ENCODE results near the gene TOLLIP. TPM values are rescaled to one million over a fixed set of nuclear protein-coding genes. Genes with fewer than 3 reads are reported as not detected.
A peak's percentile ranks its signal among the peaks of the same experiment; 100 is the strongest.

TOLLIP gene
- total and polyA plus RNA-seq, 2 of the 8 experiments (the other 6 are each of a cell fraction or from before 2014, with no cell fraction given): 23.7 to 34.7 TPM

GRCh38 chr11:1226986-1227550, 82.4 kb downstream of the TOLLIP start:
- H3K79me2 ChIP-seq (ENCODE audit: control insufficient read depth in 1 of 2, insufficient read depth in 2 of 2, low read length in 2 of 2): no peaks in the 10 kb centered on the region
- peaks cover 0 to 14% (median 5%) of the 10 kb centered on the region in 4 experiments; a peak in 6 of 7 replicates for H3K4me1 ChIP-seq (replicated peaks in 1 of 4; ENCODE audit: control insufficient read depth in 3 of 4, insufficient read depth in 4 of 4, low read length in 3 of 4)
- DNase-seq (ENCODE audit: low read depth in 1 of 2, low spot score in 2 of 2) (peak in 1 of 2 experiments; percentile 61), FAIRE-seq (no peak)
- ChIA-PET CTCF (ENCODE audit: partially characterized antibody) (interaction anchor here (0.7 to 2.1 kb wide), 8 partner anchors 9 to 175 kb away, joined by 3 to 6 read pairs (median 3); no protein-coding TSS in a partner anchor), POLR2A (ENCODE audit: partially characterized antibody) (no interaction called here)
- H3K4me3 ChIP-seq (ENCODE audit: extremely low read depth in 1 of 4, insufficient read depth in 2 of 4, low read depth in 3 of 4, low read length in 4 of 4): no peak overlapping the region
- TF ChIP-seq RAD21 (IDR thresholded peaks at IDR 0.05 in 1 of 2, conservative IDR thresholded peaks at IDR 0.05 in 1 of 2; ENCODE audit: low read depth in 2 of 2, low read length in 2 of 2): peak; percentile 10 to 38; a peak in 2 of 4 replicates
- peak in 2 of 3 experiments; percentile 45 to 51; a peak in 3 of 4 replicates for TF ChIP-seq CTCF (IDR thresholded peaks at IDR 0.05; ENCODE audit: control extremely low read depth in 1 of 3, insufficient read depth in 1 of 3, low read depth in 1 of 3, low read length in 3 of 3)
- no peak for TF ChIP-seq SP1 (IDR thresholded peaks at IDR 0.05; ENCODE audit: low read depth, low read length)
- H3K27ac ChIP-seq (ENCODE audit: low read depth, low read length): no peak overlapping the region
- no peaks in the 10 kb centered on the region for H3K79me1 ChIP-seq (ENCODE audit: low read depth, low read length)
- no peaks in the 10 kb centered on the region for H3K36me3 ChIP-seq (ENCODE audit: control insufficient read depth in 2 of 4, insufficient read depth in 4 of 4, low read length in 3 of 4)
- no peaks in the 10 kb centered on the region; a peak in 1 of 4 replicates for H3K9me3 ChIP-seq (ENCODE audit: insufficient read depth in 2 of 2, low read depth in 1 of 2, low read length in 1 of 2)
- no peak overlapping the region for H3K9ac ChIP-seq (replicated peaks in 1 of 4; ENCODE audit: extremely low read depth in 1 of 4, low read depth in 3 of 4, low read length in 3 of 4)
- H2BK5ac ChIP-seq (ENCODE audit: low read depth, low read length): no peak overlapping the region
- no peak overlapping the region for H2BK120ac ChIP-seq (replicated peaks; ENCODE audit: low read depth, low read length)
- no peak overlapping the region for H2AFZ ChIP-seq (ENCODE audit: low read length)
- H3K4ac ChIP-seq (replicated peaks; ENCODE audit: insufficient read length, low read depth, low read length): no peak overlapping the region
- H3K14ac ChIP-seq (ENCODE audit: insufficient read length): no peak overlapping the region
- H3K23me2 ChIP-seq (ENCODE audit: low read depth, low read length): no peaks in the 10 kb centered on the region
- H2BK20ac ChIP-seq (ENCODE audit: low read length): no peak overlapping the region
- no peak overlapping the region for H4K5ac ChIP-seq (ENCODE audit: insufficient read length, low read depth, low read length)
- no peak overlapping the region for H3K18ac ChIP-seq (ENCODE audit: extremely low read depth, low read length)
- no peak overlapping the region for H3K56ac ChIP-seq (replicated peaks; ENCODE audit: insufficient read length, low read depth, low read length)
- H4K91ac ChIP-seq (replicated peaks; ENCODE audit: insufficient read length, low read length): no peak overlapping the region
- H3K23ac ChIP-seq (ENCODE audit: insufficient read length): no peak overlapping the region
- H2BK15ac ChIP-seq (ENCODE audit: low read length): no peak overlapping the region
- peaks cover 0 to 1% of the 10 kb centered on the region in 2 experiments for H4K20me1 ChIP-seq (replicated peaks in 1 of 2; ENCODE audit: control insufficient read depth in 1 of 2, insufficient read depth in 2 of 2, low read length in 2 of 2)
- WGBS, 2 experiments (ENCODE audit: extremely low coverage in 1 of 2, insufficient coverage in 1 of 2, insufficient read length in 1 of 2, insufficient replicate concordance in 2 of 2, low coverage in 1 of 2, low lambda C conversion rate in 2 of 2, missing lambda C conversion rate in 1 of 2): 92% methylated on average over 2 of the region's 23 CpGs; no CpG with 5 or more reads in 1 of the 2 experiments
- H2AK5ac ChIP-seq (ENCODE audit: low read depth, low read length): no peak overlapping the region
- H3K27me3 ChIP-seq (replicated peaks in 1 of 4; ENCODE audit: control insufficient read depth in 3 of 4, extremely low read depth in 1 of 4, insufficient read depth in 3 of 4, low read length in 3 of 4): no peaks in the 10 kb centered on the region
- peak overlapping the region; percentile 25; the same call in 1 of the 2 replicates for H4K8ac ChIP-seq (ENCODE audit: extremely low read depth, insufficient read depth, low read length)
- H2BK12ac ChIP-seq (ENCODE audit: low read depth, low read length): no peak overlapping the region
- H3K4me2 ChIP-seq (ENCODE audit: insufficient read depth in 1 of 2, low read depth in 2 of 2, low read length in 2 of 2): no peak overlapping the region
